ENCODE data around the gene MGLL. TPM values are rescaled to one million over a fixed set of nuclear protein-coding genes. Genes with fewer than 3 reads are reported as not detected.

Gene MGLL
- total RNA-seq, 3 donors from 2014 or later: 212 to 515 (median 221) TPM

DNA sequence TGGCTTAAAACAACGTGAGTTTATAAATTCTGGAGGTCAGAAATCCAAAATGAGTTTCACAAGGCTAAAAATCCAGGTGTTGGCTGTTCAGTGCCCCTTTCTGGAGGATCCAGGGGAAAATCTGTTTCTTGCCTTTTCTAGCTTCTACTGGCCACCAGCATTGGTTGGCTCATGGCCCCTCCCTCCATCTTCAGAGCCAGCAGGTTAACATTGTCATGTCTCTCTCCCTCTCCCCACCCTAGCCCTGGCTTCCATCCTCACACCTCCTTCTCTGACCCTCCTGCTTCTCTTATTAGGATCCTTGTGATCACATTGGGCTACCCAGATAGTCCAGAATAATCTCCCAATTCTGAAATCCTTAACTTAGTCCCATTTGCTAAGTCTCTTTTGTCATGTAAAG lies 32.9 kb upstream of the MGLL start:
- Histone ChIP-seq H3K4me3 (no peak overlapping the region), H3K9me3 (no peaks in the 10 kb centered on the region), H3K36me3 (ENCODE audit: low read depth) (no peaks in the 10 kb centered on the region), H3K4me1 (ENCODE audit: low read depth) (no peaks in the 10 kb centered on the region)
- DNase-seq: no peak
- intact Hi-C loops (cut with DNase I, micrococcal nuclease): no loop called here
- TF ChIP-seq, protein P1, sequence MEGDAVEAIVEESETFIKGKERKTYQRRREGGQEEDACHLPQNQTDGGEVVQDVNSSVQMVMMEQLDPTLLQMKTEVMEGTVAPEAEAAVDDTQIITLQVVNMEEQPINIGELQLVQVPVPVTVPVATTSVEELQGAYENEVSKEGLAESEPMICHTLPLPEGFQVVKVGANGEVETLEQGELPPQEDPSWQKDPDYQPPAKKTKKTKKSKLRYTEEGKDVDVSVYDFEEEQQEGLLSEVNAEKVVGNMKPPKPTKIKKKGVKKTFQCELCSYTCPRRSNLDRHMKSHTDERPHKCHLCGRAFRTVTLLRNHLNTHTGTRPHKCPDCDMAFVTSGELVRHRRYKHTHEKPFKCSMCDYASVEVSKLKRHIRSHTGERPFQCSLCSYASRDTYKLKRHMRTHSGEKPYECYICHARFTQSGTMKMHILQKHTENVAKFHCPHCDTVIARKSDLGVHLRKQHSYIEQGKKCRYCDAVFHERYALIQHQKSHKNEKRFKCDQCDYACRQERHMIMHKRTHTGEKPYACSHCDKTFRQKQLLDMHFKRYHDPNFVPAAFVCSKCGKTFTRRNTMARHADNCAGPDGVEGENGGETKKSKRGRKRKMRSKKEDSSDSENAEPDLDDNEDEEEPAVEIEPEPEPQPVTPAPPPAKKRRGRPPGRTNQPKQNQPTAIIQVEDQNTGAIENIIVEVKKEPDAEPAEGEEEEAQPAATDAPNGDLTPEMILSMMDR (IDR thresholded peaks at IDR 0.05): no peak
- ATAC-seq: no peak

GRCh38 chr3:127853681-127854080 lies 31.4 kb upstream of the MGLL start:
- no peaks in the 10 kb centered on the region for H3K9me3 ChIP-seq
- DNase-seq: no peak
- no peaks in the 10 kb centered on the region for H3K36me3 ChIP-seq (ENCODE audit: low read depth)
- intact Hi-C loops (cut with DNase I, micrococcal nuclease): no loop called here
- TF ChIP-seq, protein P1 (IDR thresholded peaks at IDR 0.05): no peak
- H3K4me3 ChIP-seq: no peak overlapping the region
- ATAC-seq: no peak
- H3K4me1 ChIP-seq (ENCODE audit: low read depth): no peaks in the 10 kb centered on the region

DNA sequence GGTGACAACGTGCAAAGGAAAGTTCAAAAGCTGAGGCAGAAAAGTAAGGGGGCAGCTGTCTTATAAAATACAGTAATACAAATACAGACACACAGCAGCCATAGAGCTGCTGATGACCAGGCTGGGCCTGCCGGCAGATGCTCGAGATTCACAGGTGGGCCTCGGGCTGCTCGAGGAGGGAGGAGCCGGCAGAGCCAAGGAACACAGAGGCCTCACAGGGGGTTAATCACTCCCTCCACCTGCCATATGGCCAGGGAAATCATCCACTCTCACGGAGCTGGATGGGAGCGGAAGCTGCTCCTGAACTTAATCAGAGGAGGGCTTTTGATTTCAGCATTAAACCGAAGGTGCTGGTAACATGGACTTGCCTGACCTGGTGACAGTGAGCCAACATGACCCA lies 29.6 kb upstream of the MGLL start:
- H3K36me3 ChIP-seq (ENCODE audit: low read depth): no peaks in the 10 kb centered on the region
- H3K9me3 ChIP-seq: no peaks in the 10 kb centered on the region
- TF ChIP-seq, protein P1 (IDR thresholded peaks at IDR 0.05): no peak
- H3K4me3 ChIP-seq: no peak overlapping the region
- intact Hi-C loops (cut with DNase I, micrococcal nuclease): no loop called here
- DNase-seq (no peak), ATAC-seq (no peak)
- no peaks in the 10 kb centered on the region for H3K4me1 ChIP-seq (ENCODE audit: low read depth)

DNA sequence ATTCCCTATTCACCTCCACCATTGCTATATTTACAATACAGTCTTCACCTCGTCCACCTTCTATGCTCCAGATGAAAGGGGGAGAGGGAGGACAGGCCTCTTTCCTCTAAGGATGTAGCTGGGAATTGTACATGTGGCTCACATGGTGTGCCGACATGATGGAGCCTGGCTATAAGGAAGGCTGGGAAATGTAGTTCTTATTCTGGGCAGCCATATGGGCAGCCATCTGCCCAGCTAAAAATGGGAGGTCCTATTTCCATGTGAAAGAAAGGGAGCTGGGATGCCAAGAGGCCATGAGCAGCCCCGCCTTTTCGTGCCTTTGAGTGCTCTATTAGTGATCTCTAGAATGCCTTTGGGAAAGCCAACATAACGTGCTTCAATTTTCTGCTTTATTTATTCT lies 27.1 kb upstream of the MGLL start:
- TF ChIP-seq, protein P1 (IDR thresholded peaks at IDR 0.05): no peak
- Histone ChIP-seq H3K36me3 (ENCODE audit: low read depth) (no peaks in the 10 kb centered on the region), H3K4me3 (no peak overlapping the region), H3K4me1 (ENCODE audit: low read depth) (no peaks in the 10 kb centered on the region), H3K9me3 (no peaks in the 10 kb centered on the region)
- ATAC-seq (no peak), DNase-seq (no peak)
- intact Hi-C loops (cut with DNase I, micrococcal nuclease): no loop called here

DNA sequence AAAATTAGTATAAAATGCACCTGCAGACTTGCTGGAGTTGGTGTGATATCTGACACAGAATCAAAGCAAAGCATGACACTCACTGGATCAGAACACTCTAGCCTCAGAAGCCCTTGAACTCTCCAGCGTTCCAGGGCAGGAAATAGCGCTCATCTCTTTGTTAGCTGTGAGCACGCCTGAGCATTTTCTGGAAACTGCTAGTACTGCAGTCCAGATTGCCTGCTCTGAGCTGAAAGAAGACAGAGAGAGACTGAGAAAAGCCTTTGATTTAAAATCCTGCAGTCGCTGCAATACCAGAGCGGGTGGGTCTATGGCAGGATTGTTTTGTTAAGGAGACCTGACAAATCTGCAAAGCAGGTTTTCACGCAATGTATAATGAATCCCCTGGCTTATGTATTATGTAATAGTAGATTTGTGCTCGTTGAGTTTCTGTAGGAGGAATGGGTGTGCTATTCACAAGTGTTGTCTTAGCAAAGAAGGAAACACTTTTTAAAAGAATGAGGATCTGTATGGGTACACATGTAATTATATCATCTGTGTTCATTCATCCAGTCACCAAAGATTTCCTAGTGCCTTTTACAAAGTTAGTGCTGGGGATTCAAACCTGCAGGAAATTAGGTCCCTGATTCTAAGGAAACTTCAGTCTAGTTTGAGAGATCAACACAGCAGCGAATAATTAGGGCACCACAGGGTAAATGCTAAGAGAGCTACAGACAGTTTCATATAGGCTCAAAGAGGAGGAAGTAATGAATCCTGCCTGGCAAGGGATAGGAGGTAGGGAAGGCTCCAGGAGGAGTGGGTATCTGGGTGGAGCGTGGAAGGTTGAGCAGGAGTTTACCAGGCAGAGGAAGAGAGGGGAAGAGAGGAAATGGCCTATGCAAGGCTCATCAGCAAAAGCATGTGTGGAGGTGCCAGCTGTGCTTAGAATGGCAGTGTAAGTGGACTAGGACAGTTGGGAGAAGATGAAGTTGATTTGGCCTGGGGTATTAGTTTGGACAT lies 26.1 kb upstream of the MGLL start:
- DNase-seq: no peak
- intact Hi-C loops (cut with DNase I, micrococcal nuclease): no loop called here
- Histone ChIP-seq H3K4me3 (no peak overlapping the region), H3K36me3 (ENCODE audit: low read depth) (no peaks in the 10 kb centered on the region), H3K9me3 (no peaks in the 10 kb centered on the region), H3K4me1 (ENCODE audit: low read depth) (no peaks in the 10 kb centered on the region)
- TF ChIP-seq, protein P1 (IDR thresholded peaks at IDR 0.05): no peak
- peak; percentile 22 for ATAC-seq

Measured in mucosa of descending colon (tissue), 3 donors.